Measurements from ENCODE around the gene HSPB2. TPM values are rescaled to one million over a fixed set of nuclear protein-coding genes. Genes with fewer than 3 reads are reported as not detected.

The HSPB2 gene
- total RNA-seq, 1 donor from 2014 or later = not detected

GRCh38 chr11:111886032-111886431 lies 26.5 kb upstream of the HSPB2 start:
- TF ChIP-seq CTCF (IDR thresholded peaks at IDR 0.05; ENCODE audit: unreplicated experiment) = no peak
- peaks cover 2% of the 10 kb centered on the region for H3K36me3 Mint-ChIP-seq (ENCODE audit: insufficient read depth)
- no peaks in the 10 kb centered on the region for H3K4me1 Mint-ChIP-seq (ENCODE audit: low read depth)
- H3K27me3 Mint-ChIP-seq = no peaks in the 10 kb centered on the region
- H3K4me3 Mint-ChIP-seq (ENCODE audit: low read depth) = no peak overlapping the region
- no peak overlapping the region for H3K27ac Mint-ChIP-seq
- DNase-seq (ENCODE audit: low spot score, unreplicated experiment) = no peak
- H3K9me3 Mint-ChIP-seq (ENCODE audit: low read depth) = no peaks in the 10 kb centered on the region

GRCh38 chr11:111886844-111887243 lies 25.7 kb upstream of the HSPB2 start:
- H3K36me3 Mint-ChIP-seq (ENCODE audit: insufficient read depth) = peaks cover 2% of the 10 kb centered on the region
- H3K4me1 Mint-ChIP-seq (ENCODE audit: low read depth) = no peaks in the 10 kb centered on the region
- no peak for TF ChIP-seq CTCF (IDR thresholded peaks at IDR 0.05; ENCODE audit: unreplicated experiment)
- H3K27ac Mint-ChIP-seq = no peak overlapping the region
- no peak overlapping the region for H3K4me3 Mint-ChIP-seq (ENCODE audit: low read depth)
- H3K27me3 Mint-ChIP-seq = no peaks in the 10 kb centered on the region
- H3K9me3 Mint-ChIP-seq (ENCODE audit: low read depth) = no peaks in the 10 kb centered on the region
- no peak for DNase-seq (ENCODE audit: low spot score, unreplicated experiment)

- H3K9me3 Mint-ChIP-seq (ENCODE audit: low read depth) = peaks cover 3% of the 10 kb centered on the region
- H3K27me3 Mint-ChIP-seq = no peaks in the 10 kb centered on the region
- no peak for TF ChIP-seq CTCF (IDR thresholded peaks at IDR 0.05; ENCODE audit: unreplicated experiment)
- peaks cover 2% of the 10 kb centered on the region for H3K4me1 Mint-ChIP-seq (ENCODE audit: low read depth)
- DNase-seq (ENCODE audit: low spot score, unreplicated experiment) = no peak
- peaks cover 4% of the 10 kb centered on the region for H3K36me3 Mint-ChIP-seq (ENCODE audit: insufficient read depth)
- no peak overlapping the region for H3K4me3 Mint-ChIP-seq (ENCODE audit: low read depth)
- no peak overlapping the region for H3K27ac Mint-ChIP-seq
Observed at GRCh38 chr11:111905411-111905810, 7.1 kb upstream of the HSPB2 start.

- no peak overlapping the region for H3K4me3 Mint-ChIP-seq (ENCODE audit: low read depth)
- H3K27ac Mint-ChIP-seq = no peak overlapping the region
- peaks cover 3% of the 10 kb centered on the region for H3K9me3 Mint-ChIP-seq (ENCODE audit: low read depth)
- no peak for TF ChIP-seq CTCF (IDR thresholded peaks at IDR 0.05; ENCODE audit: unreplicated experiment)
- peaks cover 4% of the 10 kb centered on the region for H3K36me3 Mint-ChIP-seq (ENCODE audit: insufficient read depth)
- H3K27me3 Mint-ChIP-seq = peaks cover 5% of the 10 kb centered on the region
- peaks cover 13% of the 10 kb centered on the region for H3K4me1 Mint-ChIP-seq (ENCODE audit: low read depth)
- no peak for DNase-seq (ENCODE audit: low spot score, unreplicated experiment)
Observed at GRCh38 chr11:111906680-111907079, 5.9 kb upstream of the HSPB2 start.

GRCh38 chr11:111908639-111909305 lies 3.8 kb upstream of the HSPB2 start:
- H3K27ac Mint-ChIP-seq = no peak overlapping the region
- DNase-seq (ENCODE audit: low spot score, unreplicated experiment) = no peak
- H3K36me3 Mint-ChIP-seq (ENCODE audit: insufficient read depth) = peaks cover 4% of the 10 kb centered on the region
- no peak for TF ChIP-seq CTCF (IDR thresholded peaks at IDR 0.05; ENCODE audit: unreplicated experiment)
- no peak overlapping the region for H3K4me3 Mint-ChIP-seq (ENCODE audit: low read depth)
- peaks cover 13% of the 10 kb centered on the region for H3K4me1 Mint-ChIP-seq (ENCODE audit: low read depth)
- peaks cover 5% of the 10 kb centered on the region for H3K27me3 Mint-ChIP-seq
- peaks cover 3% of the 10 kb centered on the region for H3K9me3 Mint-ChIP-seq (ENCODE audit: low read depth)
